ENCODE data around the gene EEIG2.
"Not testable (repeated sequence)": the region's sequence is repeated elsewhere in the genome, so short reads cannot be mapped to it uniquely, and the experiment has no call there.

EEIG2 gene

DNA sequence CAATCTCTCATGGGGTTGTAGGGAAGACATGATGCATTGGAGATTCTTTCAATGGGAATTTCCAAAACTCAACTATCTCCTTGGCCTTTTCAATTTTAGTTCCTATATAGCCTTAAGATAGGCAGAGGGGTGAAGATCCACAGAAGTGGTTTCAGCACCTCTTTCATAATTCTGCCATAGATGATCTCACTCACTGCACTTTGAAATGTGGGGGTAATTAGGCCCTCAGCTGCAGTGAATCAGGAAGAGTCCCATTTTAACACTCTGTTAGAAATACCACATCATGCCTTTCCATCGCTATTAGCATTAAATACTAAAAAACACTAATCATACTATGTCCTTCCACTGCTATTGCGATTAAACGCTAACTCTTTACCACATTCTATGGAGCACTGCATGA, 25.1 kb upstream of the EEIG2 start:
- H3K4me3 Mint-ChIP-seq = no peak overlapping the region
- H3K27ac Mint-ChIP-seq = no peak overlapping the region
- peaks cover 12% of the 10 kb centered on the region for H3K27me3 Mint-ChIP-seq
- no peaks in the 10 kb centered on the region for H3K36me3 Mint-ChIP-seq (ENCODE audit: low read depth)
- H3K9me3 Mint-ChIP-seq = no peaks in the 10 kb centered on the region
- H3K4me1 Mint-ChIP-seq (ENCODE audit: low read depth) = peaks cover 13% of the 10 kb centered on the region

DNA sequence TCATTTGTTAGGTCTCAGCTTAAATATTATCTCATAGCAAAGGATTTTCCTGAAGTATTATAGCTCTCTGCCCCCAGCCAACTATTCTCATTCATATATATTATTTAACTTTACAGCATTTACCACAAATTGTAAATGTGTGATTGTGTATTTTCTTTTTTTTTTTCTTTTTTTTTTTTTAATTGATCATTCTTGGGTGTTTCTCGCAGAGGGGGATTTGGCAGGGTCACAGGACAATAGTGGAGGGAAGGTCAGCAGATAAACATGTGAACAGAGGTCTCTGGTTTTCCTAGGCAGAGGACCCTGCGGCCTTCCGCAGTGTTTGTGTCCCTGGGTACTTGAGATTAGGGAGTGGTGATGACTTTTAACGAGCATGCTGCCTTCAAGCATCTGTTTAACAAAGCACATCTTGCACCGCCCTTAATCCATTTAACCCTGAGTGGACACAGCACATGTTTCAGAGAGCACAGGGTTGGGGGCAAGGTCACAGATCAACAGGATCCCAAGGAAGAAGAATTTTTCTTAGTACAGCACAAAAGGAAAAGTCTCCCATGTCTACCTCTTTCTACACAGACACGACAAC, 24.5 kb upstream of the EEIG2 start:
- not testable (repeated sequence) for H3K4me3 Mint-ChIP-seq; H3K27ac Mint-ChIP-seq; H3K36me3 Mint-ChIP-seq (ENCODE audit: low read depth); H3K9me3 Mint-ChIP-seq
- H3K4me1 Mint-ChIP-seq (ENCODE audit: low read depth) = peaks cover 13% of the 10 kb centered on the region
- H3K27me3 Mint-ChIP-seq = peaks cover 13% of the 10 kb centered on the region

DNA sequence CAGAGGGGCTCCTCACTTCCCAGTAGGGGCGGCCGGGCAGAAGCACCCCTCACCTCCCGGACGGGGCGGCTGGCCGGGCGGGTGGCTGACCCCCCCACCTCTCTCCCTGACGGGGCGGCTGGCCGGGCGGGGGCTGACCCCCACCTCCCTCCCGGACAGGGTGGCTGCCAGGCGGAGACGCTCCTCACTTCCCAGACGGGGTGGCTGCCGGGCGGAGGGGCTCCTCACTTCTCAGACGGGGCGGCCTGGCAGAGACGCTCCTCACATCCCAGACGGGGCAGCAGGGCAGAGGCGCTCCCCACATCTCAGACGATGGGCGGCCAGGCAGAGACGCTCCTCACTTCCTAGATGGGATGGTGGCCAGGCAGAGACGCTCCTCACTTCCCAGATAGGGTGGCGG, 23.9 kb upstream of the EEIG2 start:
- H3K27me3 Mint-ChIP-seq = peaks cover 13% of the 10 kb centered on the region
- not testable (repeated sequence) for H3K9me3 Mint-ChIP-seq; H3K4me3 Mint-ChIP-seq; H3K27ac Mint-ChIP-seq; H3K36me3 Mint-ChIP-seq (ENCODE audit: low read depth)
- H3K4me1 Mint-ChIP-seq (ENCODE audit: low read depth) = peaks cover 13% of the 10 kb centered on the region

DNA sequence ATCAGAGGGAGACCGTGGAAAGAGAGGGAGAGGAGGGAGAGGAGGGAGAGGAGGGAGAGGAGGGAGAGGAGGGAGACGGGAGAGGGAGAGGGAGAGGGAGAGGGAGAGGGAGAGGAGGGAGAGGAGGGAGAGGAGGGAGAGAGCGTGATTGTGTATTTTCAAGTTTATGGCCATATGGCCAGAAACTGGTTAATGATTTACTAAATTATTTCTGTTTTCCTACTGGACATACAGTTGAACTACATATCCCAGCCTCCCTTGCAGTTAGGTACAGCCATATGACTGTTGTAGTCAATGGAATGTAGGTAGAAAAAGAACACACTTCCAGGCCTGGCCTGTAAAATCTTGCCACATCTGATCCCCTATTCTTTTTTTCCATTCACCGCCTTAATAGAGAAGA, 23.1 kb upstream of the EEIG2 start:
- H3K9me3 Mint-ChIP-seq; H3K27ac Mint-ChIP-seq; H3K4me3 Mint-ChIP-seq; H3K36me3 Mint-ChIP-seq (ENCODE audit: low read depth): not testable (repeated sequence)
- H3K27me3 Mint-ChIP-seq = peaks cover 13% of the 10 kb centered on the region
- H3K4me1 Mint-ChIP-seq (ENCODE audit: low read depth) = peaks cover 13% of the 10 kb centered on the region

DNA sequence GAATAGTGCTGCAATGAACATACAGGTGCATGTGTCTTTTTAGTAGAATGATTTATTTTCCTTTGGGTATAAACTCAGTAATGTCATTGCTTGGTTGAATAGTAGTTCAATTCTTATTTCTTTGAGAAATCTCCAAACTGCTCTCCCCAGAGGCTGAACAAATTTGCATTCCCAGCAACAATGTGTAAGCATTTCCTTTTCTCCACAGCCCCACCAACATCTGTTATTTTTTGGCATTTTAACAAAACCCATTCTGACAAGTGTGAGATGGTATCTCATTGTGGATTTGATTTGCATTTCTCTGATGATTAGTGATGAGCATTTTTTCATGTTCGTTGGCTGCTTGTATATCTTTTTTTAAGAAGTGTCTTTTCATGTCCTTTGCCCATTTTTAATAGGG, 21.9 kb upstream of the EEIG2 start:
- Mint-ChIP-seq H3K4me3 (no peak overlapping the region), H3K27ac (no peak overlapping the region), H3K4me1 (ENCODE audit: low read depth) (peaks cover 13% of the 10 kb centered on the region), H3K27me3 (peaks cover 14% of the 10 kb centered on the region), H3K9me3 (no peaks in the 10 kb centered on the region), H3K36me3 (ENCODE audit: low read depth) (no peaks in the 10 kb centered on the region)

DNA sequence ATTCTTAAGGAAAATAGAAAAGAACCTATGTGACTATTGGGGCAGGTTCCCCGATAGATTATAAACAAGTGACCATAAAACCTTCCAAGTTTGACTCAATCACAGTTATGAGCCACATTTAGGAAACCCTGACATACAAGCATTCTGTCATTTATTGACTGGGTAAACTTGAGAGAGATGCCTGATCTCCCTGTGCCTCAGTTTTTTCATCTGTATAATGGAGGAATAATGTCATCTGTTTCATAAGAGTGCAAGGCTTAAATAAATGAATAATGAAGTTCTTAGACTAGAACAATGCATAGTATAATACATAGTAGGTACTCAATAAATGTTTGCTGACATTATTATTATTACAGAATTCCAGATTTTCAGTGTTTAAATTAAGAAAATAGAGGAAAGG, 18.9 kb upstream of the EEIG2 start:
- H3K4me1 Mint-ChIP-seq (ENCODE audit: low read depth) = peaks cover 6% of the 10 kb centered on the region
- no peaks in the 10 kb centered on the region for H3K36me3 Mint-ChIP-seq (ENCODE audit: low read depth)
- H3K27me3 Mint-ChIP-seq = peaks cover 22% of the 10 kb centered on the region
- no peaks in the 10 kb centered on the region for H3K9me3 Mint-ChIP-seq
- no peak overlapping the region for H3K4me3 Mint-ChIP-seq
- H3K27ac Mint-ChIP-seq = no peak overlapping the region

DNA sequence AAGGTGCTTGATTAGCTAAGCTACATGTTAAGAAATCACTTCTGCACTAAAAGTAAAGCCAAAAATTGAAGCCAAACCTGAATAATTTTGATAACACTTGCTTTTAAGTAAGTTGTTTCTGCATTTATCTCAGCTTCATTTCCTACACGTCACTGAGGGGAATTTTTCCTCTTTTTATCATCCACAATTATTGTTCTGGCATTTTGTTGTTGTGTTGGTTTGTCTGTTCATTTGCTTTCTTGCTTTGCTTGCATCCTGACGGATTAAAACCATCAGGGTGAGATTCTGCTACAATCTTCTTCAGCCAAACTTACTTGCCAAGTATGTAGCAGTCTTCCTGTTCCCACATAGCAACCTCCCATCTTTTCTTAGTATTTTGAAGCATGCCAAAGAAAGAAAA, 18.0 kb upstream of the EEIG2 start:
- Mint-ChIP-seq H3K9me3 (no peaks in the 10 kb centered on the region), H3K4me1 (ENCODE audit: low read depth) (peaks cover 6% of the 10 kb centered on the region), H3K27me3 (peaks cover 22% of the 10 kb centered on the region), H3K4me3 (no peak overlapping the region), H3K36me3 (ENCODE audit: low read depth) (no peaks in the 10 kb centered on the region), H3K27ac (no peak overlapping the region)

DNA sequence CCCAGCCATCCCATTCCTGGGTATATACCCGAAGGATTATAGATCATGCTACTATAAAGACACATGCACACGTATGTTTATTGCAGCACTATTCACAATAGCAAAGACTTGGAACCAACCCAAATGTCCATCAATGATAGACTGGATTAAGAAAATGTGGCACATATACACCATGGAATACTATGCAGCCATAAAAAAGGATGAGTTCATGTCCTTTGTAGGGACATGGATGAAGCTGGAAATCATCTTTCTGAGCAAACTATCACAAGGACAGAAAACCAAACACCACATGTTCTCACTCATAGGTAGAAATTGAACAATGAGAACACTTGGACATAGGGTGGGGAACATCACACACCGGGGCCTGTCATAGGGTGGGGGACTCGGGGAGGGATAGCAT, 12.4 kb upstream of the EEIG2 start:
- H3K4me3 Mint-ChIP-seq; H3K4me1 Mint-ChIP-seq (ENCODE audit: low read depth); H3K27me3 Mint-ChIP-seq; H3K27ac Mint-ChIP-seq; H3K36me3 Mint-ChIP-seq (ENCODE audit: low read depth); H3K9me3 Mint-ChIP-seq: not testable (repeated sequence)

DNA sequence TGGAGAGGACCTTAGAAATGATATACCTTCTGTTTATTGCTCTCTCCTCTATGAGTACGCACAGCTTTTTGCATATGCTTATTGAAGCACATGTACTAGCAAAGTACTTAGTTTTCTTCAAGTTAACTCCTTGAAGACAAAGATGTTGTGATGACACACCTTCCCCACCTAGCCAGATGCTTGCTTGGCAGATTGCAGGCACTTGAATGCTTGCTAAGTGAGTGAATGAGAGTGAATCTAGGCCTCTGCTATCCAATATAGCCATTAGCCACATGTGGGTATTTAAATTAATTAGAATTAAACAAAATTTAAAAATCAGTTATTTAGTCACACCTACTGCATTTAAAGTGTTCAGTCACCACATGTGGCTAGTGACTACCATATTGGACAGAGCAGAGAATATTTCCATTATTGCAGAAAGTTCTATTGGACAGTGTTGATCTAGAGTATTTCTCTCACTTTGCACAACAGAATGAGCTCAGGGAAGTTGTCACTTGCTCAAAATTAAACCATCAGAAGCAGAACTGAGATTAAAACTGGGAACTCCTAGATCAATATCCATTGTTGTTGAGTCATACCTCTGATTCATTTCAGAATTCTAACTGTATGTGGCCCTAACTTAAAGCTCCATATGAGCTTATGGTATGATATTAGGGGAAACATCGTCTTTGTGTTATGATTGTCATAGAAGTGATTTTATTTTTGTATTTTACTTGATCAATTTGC, 8.6 kb upstream of the EEIG2 start:
- no peaks in the 10 kb centered on the region for H3K27me3 Mint-ChIP-seq
- no peaks in the 10 kb centered on the region for H3K36me3 Mint-ChIP-seq (ENCODE audit: low read depth)
- no peak overlapping the region for H3K4me3 Mint-ChIP-seq
- no peak overlapping the region for H3K27ac Mint-ChIP-seq
- no peaks in the 10 kb centered on the region for H3K9me3 Mint-ChIP-seq
- H3K4me1 Mint-ChIP-seq (ENCODE audit: low read depth) = peaks cover 4% of the 10 kb centered on the region

DNA sequence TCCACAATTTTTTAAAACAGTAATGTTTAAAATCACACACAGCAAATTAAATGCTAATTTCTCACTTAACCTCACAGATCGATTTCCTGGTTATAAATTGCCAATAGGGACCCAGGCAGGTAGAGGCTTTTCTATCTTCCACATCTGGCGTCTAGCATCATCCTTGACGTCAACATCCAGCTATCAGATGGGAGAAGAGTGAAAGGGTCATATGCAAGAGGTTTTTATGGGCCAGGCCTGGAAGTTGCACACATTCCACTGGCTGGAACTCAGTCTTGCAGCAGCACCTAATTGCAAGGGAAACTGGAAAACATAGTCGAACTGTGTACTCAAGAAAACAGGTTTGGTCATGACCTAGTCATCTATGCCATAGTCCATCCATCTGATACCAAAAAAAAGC, 6.0 kb upstream of the EEIG2 start:
- Mint-ChIP-seq H3K4me3 (no peak overlapping the region), H3K9me3 (no peaks in the 10 kb centered on the region), H3K36me3 (ENCODE audit: low read depth) (no peaks in the 10 kb centered on the region), H3K27me3 (no peaks in the 10 kb centered on the region), H3K27ac (no peak overlapping the region), H3K4me1 (ENCODE audit: low read depth) (peaks cover 4% of the 10 kb centered on the region)

DNA sequence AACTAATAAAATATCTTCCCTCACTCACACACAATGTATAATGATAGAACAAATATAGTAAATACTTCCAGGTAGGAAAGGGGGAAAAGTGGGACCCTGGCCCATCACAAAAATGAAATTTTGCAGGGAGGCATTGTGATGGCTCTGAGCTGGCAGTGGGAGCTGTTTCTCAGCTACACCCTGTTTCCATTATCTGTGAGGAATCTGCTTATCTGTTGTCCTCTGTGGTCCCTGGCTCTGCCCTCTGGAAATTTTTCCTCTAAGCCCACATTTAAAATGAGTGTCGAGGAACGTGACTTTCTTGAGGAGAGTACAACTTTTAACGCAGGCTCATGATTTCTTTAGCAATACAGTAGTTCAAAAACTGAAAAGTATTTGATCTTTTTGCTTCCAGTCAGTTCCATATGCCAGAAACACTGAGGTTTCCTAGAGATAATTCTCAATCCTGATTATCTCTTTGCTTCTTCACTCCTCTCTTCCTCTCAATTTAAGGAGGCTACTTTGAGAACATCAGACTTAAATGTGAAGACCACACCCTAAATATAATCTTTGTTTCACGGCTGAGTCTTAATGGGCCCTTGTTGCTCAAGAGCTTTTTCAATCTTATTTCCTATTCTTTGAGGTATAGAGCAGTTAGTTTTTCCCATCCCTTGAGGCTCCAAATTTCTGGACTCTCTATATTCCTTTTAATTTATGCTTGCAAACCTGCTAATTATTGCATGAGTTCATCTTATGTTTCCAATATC, 5.0 kb upstream of the EEIG2 start:
- Mint-ChIP-seq H3K27ac (no peak overlapping the region), H3K36me3 (ENCODE audit: low read depth) (no peaks in the 10 kb centered on the region), H3K4me1 (ENCODE audit: low read depth) (peaks cover 4% of the 10 kb centered on the region)

DNA sequence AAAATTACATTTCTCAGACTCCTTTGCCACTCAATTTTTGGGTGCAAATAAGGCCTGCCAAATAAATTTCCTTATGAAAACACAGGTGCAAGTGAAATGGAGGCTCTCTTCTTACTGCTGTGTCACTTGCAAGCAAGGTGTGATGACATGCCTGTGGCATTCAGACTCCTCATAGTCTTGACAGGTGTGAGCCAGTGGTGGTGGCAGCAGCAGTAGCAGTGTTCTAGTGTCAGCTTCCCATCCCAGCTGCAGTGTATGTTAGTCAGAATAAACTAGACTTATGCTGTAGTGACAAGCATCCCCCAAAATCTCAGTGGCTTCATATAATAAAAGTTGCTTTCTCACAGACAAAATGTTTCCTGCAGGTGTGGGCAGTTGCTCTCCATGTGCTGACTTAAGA, 3.8 kb upstream of the EEIG2 start:
- Mint-ChIP-seq H3K4me1 (ENCODE audit: low read depth) (peaks cover 10% of the 10 kb centered on the region), H3K4me3 (no peak overlapping the region), H3K27me3 (no peaks in the 10 kb centered on the region), H3K27ac (no peak overlapping the region), H3K9me3 (no peaks in the 10 kb centered on the region), H3K36me3 (ENCODE audit: low read depth) (no peaks in the 10 kb centered on the region)

More for the DNA sequence above, 5.0 kb upstream of the EEIG2 start:
- Mint-ChIP-seq H3K9me3 (no peaks in the 10 kb centered on the region), H3K27me3 (no peaks in the 10 kb centered on the region), H3K4me3 (no peak overlapping the region)

DNA sequence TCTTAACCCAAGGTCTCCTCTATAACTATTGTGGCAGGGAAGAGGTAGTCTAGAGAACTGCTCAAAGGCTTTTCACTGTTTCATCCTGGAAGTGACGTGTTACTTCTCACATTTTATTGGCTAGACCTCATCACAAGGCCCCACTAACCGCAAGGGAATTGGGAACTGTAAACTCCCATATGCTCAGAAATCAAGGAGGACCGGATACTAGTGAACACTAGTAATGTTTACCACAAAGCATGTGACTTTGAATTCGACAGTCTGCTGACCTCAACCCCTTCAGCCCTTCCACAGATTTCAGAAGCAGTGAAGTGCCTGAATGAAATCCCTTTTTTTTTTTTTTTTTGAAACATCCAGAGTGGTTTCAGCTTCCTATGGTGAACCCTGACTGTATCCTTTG, 3.4 kb upstream of the EEIG2 start:
- peaks cover 10% of the 10 kb centered on the region for H3K4me1 Mint-ChIP-seq (ENCODE audit: low read depth)
- H3K36me3 Mint-ChIP-seq (ENCODE audit: low read depth) = no peaks in the 10 kb centered on the region
- H3K27ac Mint-ChIP-seq = no peak overlapping the region
- H3K27me3 Mint-ChIP-seq = no peaks in the 10 kb centered on the region
- H3K4me3 Mint-ChIP-seq = no peak overlapping the region
- no peaks in the 10 kb centered on the region for H3K9me3 Mint-ChIP-seq

DNA sequence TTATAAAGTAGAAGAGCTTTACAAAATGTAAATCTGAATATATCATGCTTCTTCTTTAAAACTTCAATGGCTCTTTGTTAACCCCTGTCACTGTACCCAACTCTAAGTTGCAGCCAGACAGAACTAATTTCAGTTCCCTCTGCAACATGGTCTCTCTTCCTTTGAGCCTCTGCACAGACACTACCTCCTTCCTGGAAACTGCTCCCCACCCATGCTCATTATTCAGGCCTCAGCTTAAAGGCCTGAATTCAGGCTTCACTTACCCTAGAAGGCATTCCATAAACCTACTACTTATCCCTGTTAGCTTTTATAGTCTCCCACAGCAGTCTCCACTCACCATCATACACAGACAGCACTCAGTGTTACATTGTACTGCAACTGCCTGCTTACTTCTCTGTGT, 2.6 kb upstream of the EEIG2 start:
- Mint-ChIP-seq H3K4me1 (ENCODE audit: low read depth) (peaks cover 18% of the 10 kb centered on the region), H3K27ac (no peak overlapping the region), H3K27me3 (no peaks in the 10 kb centered on the region), H3K9me3 (no peaks in the 10 kb centered on the region), H3K4me3 (no peak overlapping the region), H3K36me3 (ENCODE audit: low read depth) (no peaks in the 10 kb centered on the region)

DNA sequence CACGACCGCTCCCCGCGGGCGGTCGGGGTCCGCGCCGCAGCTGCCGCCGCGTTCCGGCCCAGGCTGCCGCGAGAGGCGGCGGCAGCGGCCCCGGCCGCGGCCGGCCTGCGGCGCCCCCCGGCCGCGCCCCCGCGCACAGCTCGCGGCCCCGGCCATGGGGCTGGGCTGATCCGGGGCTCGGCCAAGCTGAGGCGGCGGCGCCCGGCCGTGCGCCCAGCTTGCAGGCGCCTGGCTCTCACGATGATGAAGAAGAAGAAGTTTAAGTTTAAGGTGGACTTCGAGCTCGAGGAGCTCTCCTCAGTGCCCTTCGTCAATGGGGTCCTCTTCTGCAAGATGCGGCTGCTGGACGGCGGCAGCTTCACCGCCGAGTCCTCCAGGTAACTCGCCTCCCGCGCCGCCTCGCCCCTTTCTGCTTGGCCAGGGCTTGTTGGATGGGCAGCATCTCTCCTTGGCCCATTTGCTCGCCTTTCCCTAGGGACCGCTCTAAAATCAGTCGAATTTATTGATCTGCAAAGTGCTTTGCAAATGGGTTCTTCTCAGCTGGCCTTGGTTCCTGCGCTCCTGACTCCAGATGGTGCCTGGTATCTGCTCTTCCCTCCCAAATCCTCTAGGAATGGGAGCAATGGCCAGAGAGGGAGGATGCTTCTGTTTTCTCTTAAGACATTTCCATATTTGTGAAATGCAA, 431 bp downstream of the EEIG2 start:
- Mint-ChIP-seq H3K27ac (peak overlapping the region; percentile 73), H3K27me3 (no peaks in the 10 kb centered on the region), H3K4me3 (peak overlapping the region; percentile 91), H3K4me1 (ENCODE audit: low read depth) (peaks cover 37% of the 10 kb centered on the region), H3K9me3 (no peaks in the 10 kb centered on the region), H3K36me3 (ENCODE audit: low read depth) (no peaks in the 10 kb centered on the region)
